DOHH2 (cell line): ENCODE results near the gene SFI1.

Experiments used
- H3F3A ChIP-seq: fragments of 200-600 bp; sonication (generic), shearing (Covaris generic); 2 replicates; pipeline ENCODE4 v1.6.0; 2016; ENCODE audit warnings: antibody characterized with exemption, mild to moderate bottlenecking; ENCODE audit not compliant: control insufficient read depth, insufficient read depth
- H3K27ac ChIP-seq: fragments of 200-600 bp; sonication (generic); 2 replicates; pipeline ENCODE4 v1.5.1; 2014; ENCODE audit warnings: low read depth, mild to moderate bottlenecking, low read length, moderate library complexity
- H3K27me3 ChIP-seq: fragments of 200-600 bp; sonication (generic); 2 replicates; pipeline ENCODE4 v1.6.1; 2014; ENCODE audit warnings: mild to moderate bottlenecking, low read length, mixed read lengths; ENCODE audit not compliant: control insufficient read depth
- H3K36me3 ChIP-seq: fragments of 200-600 bp; sonication (generic); 2 replicates; pipeline ENCODE4 v1.6.1; 2014; ENCODE audit warnings: mild to moderate bottlenecking, low read length, moderate library complexity, mixed read lengths; ENCODE audit not compliant: control insufficient read depth
- H3K4me1 ChIP-seq: fragments of 200-600 bp; sonication (generic); 2 replicates; pipeline ENCODE4 v1.6.1; 2014; ENCODE audit warnings: mild to moderate bottlenecking, low read length, mixed read lengths; ENCODE audit not compliant: control insufficient read depth
- H3K4me2 ChIP-seq: fragments of 200-600 bp; sonication (generic); 2 replicates; pipeline ENCODE4 v1.6.0; 2014; ENCODE audit warnings: mild to moderate bottlenecking, low read length, moderate library complexity
- H3K4me3 ChIP-seq: fragments of 200-600 bp; sonication (generic); 2 replicates; pipeline ENCODE4 v1.5.1; 2014; ENCODE audit warnings: mild to moderate bottlenecking, low read length, mixed read lengths
- H3K79me2 ChIP-seq: fragments of 200-600 bp; sonication (generic); 2 replicates; pipeline ENCODE4 v1.6.1; 2014; ENCODE audit warnings: mild to moderate bottlenecking, low read length, mixed read lengths; ENCODE audit not compliant: control insufficient read depth
- H3K9me2 ChIP-seq: fragments of 200-600 bp; sonication (generic); replicated peaks from 2 replicates; pipeline ENCODE4 v1.6.1; 2014; ENCODE audit warnings: mild to moderate bottlenecking, low read length, mixed read lengths; ENCODE audit not compliant: control insufficient read depth
- H3K9me3 ChIP-seq: fragments of 200-600 bp; sonication (generic); 2 replicates; pipeline ENCODE4 v1.6.1; 2014; ENCODE audit warnings: antibody characterized with exemption, low read length, mixed read lengths; ENCODE audit not compliant: control insufficient read depth, insufficient read depth
- H4K20me1 ChIP-seq: fragments of 200-600 bp; sonication (generic); 2 replicates; pipeline ENCODE4 v1.6.0; 2014; ENCODE audit warnings: low read depth, mild to moderate bottlenecking, antibody characterized with exemption, low read length, moderate library complexity; ENCODE audit not compliant: control insufficient read depth, insufficient read depth
- EZH2phosphoT487 ChIP-seq: fragments of 200-600 bp; sonication (generic); IDR thresholded peaks from 2 replicates; pipeline ENCODE4 v1.6.1; 2017; ENCODE audit warnings: borderline replicate concordance, mild to moderate bottlenecking, antibody characterized with exemption, low read length, moderate library complexity, mixed read lengths
- TF ChIP-seq, protein P1 (sequence below): fragments of 200-600 bp; sonication (generic); IDR thresholded peaks from one replicate; pipeline ENCODE4 v1.5.1; 2014; ENCODE audit warnings: antibody characterized with exemption, mild to moderate bottlenecking, low read depth, low read length; ENCODE audit not compliant: poor library complexity, severe bottlenecking

Gene SFI1

DNA sequence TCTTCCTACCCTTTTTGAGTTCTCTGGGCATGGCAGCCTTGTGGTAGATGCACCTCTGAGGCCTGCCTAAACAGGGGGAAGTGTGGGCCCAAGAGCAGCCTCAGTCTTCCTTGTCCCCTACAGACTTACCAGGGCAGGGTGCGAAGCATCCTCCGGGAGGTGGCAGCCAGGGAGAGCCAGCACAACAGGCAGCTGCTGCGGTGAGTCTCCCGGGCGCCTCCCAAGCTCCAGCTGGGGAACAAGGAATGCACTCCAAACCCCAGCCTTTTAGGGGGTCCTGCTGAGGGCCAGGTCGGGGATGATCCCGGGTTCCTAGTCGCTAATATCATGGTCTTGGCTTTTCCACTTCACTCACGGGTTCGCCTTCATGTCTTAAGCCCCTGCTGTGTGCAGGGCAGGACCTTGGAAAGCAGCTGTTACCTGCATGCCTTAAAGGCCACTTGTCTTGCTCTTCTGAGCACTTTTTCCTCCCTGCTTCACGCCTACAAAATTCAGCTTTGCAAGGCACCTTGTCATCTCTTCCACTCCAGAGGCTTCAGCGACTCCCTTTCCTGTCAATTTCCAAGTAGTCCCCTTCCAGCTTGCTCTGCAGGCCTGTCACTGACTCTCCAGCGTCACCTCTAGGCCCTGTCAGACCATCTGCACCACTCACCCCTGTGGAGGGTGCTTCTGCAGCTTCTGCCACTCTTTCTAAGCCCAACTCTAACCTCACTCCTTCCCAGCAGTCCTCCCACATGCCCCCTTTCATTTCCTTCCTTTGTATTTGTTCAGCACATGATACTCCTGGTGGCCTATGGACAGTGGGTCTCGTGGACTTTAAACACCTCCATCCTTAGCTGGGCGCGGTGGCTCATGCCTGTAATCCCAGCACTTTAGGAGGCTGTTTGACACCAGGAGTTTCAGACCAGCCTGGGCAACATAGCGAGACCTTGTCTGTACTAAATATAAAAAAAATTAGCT lies 108.7 kb downstream of the SFI1 start:
- Histone ChIP-seq H3K79me2 (no peaks in the 10 kb centered on the region), H3K9me3 (no peaks in the 10 kb centered on the region), H3F3A (no peaks in the 10 kb centered on the region; the same call in 1 of the 2 replicates), H3K27me3 (no peaks in the 10 kb centered on the region), H3K4me1 (no peaks in the 10 kb centered on the region), H3K27ac (no peak overlapping the region), H4K20me1 (no peaks in the 10 kb centered on the region), H3K36me3 (peaks cover 69% of the 10 kb centered on the region), H3K4me3 (no peak overlapping the region), H3K4me2 (no peak overlapping the region), H3K9me2 (no peaks in the 10 kb centered on the region)
- TF ChIP-seq, protein P1, sequence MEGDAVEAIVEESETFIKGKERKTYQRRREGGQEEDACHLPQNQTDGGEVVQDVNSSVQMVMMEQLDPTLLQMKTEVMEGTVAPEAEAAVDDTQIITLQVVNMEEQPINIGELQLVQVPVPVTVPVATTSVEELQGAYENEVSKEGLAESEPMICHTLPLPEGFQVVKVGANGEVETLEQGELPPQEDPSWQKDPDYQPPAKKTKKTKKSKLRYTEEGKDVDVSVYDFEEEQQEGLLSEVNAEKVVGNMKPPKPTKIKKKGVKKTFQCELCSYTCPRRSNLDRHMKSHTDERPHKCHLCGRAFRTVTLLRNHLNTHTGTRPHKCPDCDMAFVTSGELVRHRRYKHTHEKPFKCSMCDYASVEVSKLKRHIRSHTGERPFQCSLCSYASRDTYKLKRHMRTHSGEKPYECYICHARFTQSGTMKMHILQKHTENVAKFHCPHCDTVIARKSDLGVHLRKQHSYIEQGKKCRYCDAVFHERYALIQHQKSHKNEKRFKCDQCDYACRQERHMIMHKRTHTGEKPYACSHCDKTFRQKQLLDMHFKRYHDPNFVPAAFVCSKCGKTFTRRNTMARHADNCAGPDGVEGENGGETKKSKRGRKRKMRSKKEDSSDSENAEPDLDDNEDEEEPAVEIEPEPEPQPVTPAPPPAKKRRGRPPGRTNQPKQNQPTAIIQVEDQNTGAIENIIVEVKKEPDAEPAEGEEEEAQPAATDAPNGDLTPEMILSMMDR, result no peak
- TF ChIP-seq EZH2phosphoT487, result no peak

DNA sequence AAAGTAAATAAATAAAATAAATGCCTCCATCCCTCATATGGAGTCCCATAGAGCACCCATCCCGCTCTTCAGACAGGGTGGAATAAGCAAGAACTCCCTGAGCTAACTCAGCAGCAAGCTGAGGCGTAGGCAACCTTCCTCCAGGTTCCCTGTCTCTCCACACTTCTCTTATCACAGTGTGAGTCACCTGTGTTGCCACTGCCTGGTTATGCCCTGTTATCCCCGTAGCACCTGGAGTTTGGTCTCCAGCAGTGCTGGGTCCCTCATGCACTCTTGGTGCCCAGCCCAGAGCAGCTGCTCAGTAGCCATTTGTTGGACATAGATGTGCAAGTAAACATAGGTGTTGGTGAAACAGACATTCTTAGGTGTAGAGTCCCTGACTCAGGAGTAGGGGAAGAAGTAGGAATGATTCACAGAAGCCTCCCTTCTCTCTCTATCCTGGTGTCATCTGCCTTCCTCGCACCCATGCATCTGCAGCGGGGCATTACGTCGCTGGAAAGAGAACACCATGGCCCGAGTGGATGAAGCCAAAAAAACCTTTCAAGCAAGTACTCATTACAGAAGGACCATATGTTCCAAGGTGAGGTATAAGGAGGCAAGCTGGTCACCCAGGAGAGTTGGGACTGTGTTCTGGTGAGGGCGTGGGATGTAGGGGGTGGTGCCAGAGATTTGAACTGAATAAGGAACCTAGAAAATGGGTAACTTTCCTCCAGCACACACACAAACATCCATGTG lies 109.7 kb downstream of the SFI1 start:
- Histone ChIP-seq H3K4me2 (no peak overlapping the region), H3K9me3 (no peaks in the 10 kb centered on the region), H3K9me2 (no peaks in the 10 kb centered on the region), H3F3A (no peaks in the 10 kb centered on the region; the same call in 1 of the 2 replicates), H3K4me1 (no peaks in the 10 kb centered on the region), H4K20me1 (no peaks in the 10 kb centered on the region), H3K27ac (no peak overlapping the region), H3K27me3 (no peaks in the 10 kb centered on the region), H3K36me3 (peaks cover 77% of the 10 kb centered on the region), H3K79me2 (no peaks in the 10 kb centered on the region), H3K4me3 (no peak overlapping the region)
- no peak for TF ChIP-seq EZH2phosphoT487
- TF ChIP-seq, protein P1, result no peak

DNA sequence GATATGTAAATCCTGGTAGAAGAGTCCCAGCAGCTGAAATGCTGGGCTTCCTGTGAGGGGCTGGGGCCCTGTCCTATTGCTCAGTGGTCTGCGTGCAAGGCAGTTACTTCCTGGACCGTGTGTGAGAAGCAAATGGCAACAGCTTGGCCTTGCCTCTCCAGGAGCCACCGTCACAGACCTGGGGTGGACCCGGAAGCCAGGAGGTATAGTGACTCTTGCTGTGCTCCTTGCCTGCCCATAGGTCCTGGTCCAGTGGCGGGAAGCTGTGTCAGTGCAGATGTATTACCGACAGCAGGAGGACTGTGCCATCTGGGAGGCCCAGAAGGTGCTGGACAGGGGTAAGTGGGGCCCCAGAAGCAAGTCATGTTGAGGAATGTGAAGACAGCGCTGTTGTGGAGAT lies 111.4 kb downstream of the SFI1 start:
- TF ChIP-seq, protein P1, result no peak
- no peak for TF ChIP-seq EZH2phosphoT487
- Histone ChIP-seq H3K4me3 (no peak overlapping the region), H3K9me2 (no peaks in the 10 kb centered on the region), H3K9me3 (no peaks in the 10 kb centered on the region), H4K20me1 (no peaks in the 10 kb centered on the region), H3F3A (no peaks in the 10 kb centered on the region; the same call in 1 of the 2 replicates), H3K27ac (no peak overlapping the region), H3K36me3 (peaks cover 73% of the 10 kb centered on the region), H3K27me3 (no peaks in the 10 kb centered on the region), H3K4me2 (no peak overlapping the region), H3K79me2 (no peaks in the 10 kb centered on the region), H3K4me1 (no peaks in the 10 kb centered on the region)
